NB4 (cell line): Measurements from ENCODE around the gene QARS1.

ENCODE experiments used
- MYC ChIP-seq: IDR thresholded peaks from 2 replicates; pipeline ENCODE4 v1.6.1; 2011; ENCODE audit warnings: low read depth, low read length
- POLR2A ChIP-seq: IDR thresholded peaks from 2 replicates; pipeline ENCODE4 v1.6.1; 2011; ENCODE audit warnings: mild to moderate bottlenecking; ENCODE audit not compliant: insufficient read length; ENCODE audit errors: extremely low read depth
- TF ChIP-seq, protein P1 (sequence below): IDR thresholded peaks from one replicate; pipeline ENCODE4 v1.5.1; 2012; ENCODE audit warnings: low read depth, low read length
- TF ChIP-seq, protein P2 (sequence below): IDR thresholded peaks from 2 replicates; pipeline ENCODE4 v1.6.1; 2011; ENCODE audit warnings: low read depth, low read length

DNA sequence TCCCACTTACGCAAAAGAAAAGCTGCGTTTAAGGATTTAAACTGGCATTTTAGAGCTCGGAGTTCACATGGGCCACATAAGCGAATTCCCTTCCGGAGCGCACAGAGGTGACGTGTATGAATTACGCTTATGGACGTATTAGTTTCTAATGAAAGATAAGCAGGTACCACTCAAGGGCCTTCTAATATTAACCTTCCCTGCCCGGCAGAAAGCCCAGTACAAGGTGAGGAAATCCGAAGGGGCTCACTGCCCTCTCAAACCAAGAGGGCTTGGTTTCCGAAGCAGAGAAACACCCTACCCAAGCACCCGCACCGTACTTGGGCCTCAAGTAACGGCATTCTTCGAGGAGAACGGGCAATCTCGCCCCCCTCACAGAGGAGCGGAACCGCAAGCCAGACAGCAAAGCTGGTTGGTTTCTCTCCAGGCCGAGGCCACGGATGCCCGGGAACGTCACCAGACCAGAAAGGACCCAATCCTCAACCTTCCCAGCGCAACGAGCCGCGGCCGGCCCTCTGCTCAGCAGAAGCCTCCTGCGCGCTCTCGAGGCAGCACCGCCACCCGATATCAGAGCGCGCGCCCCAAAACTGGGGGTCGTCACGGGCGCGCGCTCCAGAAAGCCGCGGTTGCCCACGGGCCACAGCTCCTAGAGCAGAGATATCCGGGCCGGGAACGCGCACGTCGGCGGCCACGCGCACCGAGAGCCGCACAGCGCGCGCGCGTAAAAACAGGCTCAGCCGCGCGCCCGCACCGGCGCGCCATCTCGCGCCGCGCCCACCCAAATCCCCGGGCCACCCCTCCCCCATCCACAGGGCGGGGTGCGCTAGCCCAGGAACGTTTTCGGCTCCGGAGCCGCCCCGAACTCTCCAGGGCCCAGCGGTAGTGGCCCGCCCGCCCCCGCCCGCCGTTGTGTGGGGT lies 11.4 kb downstream of the QARS1 start:
- TF ChIP-seq, protein P1, sequence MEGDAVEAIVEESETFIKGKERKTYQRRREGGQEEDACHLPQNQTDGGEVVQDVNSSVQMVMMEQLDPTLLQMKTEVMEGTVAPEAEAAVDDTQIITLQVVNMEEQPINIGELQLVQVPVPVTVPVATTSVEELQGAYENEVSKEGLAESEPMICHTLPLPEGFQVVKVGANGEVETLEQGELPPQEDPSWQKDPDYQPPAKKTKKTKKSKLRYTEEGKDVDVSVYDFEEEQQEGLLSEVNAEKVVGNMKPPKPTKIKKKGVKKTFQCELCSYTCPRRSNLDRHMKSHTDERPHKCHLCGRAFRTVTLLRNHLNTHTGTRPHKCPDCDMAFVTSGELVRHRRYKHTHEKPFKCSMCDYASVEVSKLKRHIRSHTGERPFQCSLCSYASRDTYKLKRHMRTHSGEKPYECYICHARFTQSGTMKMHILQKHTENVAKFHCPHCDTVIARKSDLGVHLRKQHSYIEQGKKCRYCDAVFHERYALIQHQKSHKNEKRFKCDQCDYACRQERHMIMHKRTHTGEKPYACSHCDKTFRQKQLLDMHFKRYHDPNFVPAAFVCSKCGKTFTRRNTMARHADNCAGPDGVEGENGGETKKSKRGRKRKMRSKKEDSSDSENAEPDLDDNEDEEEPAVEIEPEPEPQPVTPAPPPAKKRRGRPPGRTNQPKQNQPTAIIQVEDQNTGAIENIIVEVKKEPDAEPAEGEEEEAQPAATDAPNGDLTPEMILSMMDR: no peak
- TF ChIP-seq, protein P2, sequence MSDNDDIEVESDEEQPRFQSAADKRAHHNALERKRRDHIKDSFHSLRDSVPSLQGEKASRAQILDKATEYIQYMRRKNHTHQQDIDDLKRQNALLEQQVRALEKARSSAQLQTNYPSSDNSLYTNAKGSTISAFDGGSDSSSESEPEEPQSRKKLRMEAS: peak; percentile 37; the same call in 1 of the 2 replicates
- no peak for TF ChIP-seq POLR2A
- TF ChIP-seq MYC: peak; percentile 70
